Naive thymus-derived CD8-positive, alpha-beta T cell (primary cell): ENCODE measurements around the gene FRMPD1. TPM values are rescaled to one million over a fixed set of nuclear protein-coding genes. Genes with fewer than 3 reads are reported as not detected.

Source experiments
- ATAC-seq, 2 donors: fragments of 150-1000 bp; cut with Tn5 transposase in 1 of 2; sonication (Bioruptor Pico), chemical (Tn5 transposase) in 1 of 2; 1 replicate in 1 of 2; 2 replicates in 1 of 2; pipeline ENCODE4 v1.10.0; 2021; ENCODE audit warnings: mild to moderate bottlenecking in 2 of 2, moderate library complexity in 2 of 2
- POLR2A ChIA-PET: fragments of 350-600 bp; sonication (Branson Sonifier 250); formaldehyde crosslinking; loops from one replicate; lab custom pipeline; 2021; ENCODE audit warnings: antibody characterized with exemption; lab: Charles Lee
- DNase-seq, 10 donors: peaks; one replicate each; pipeline versions ENCODE4 v3.0.0 to v3.0.0-alpha.2; 2020 to 2022
- H3K27ac Mint-ChIP-seq, 10 donors: one replicate each; pipeline ENCODE4 v1.8.0; 2020 to 2022; ENCODE audit warnings: mild to moderate bottlenecking in 10 of 10, mixed read lengths in 10 of 10, moderate library complexity in 4 of 10, inconsistent platforms in 1 of 10
- H3K27me3 Mint-ChIP-seq, 5 donors: one replicate each; pipeline ENCODE4 v1.8.0; 2021 to 2022; ENCODE audit warnings: mixed read lengths in 5 of 5
- H3K36me3 Mint-ChIP-seq, 3 donors: one replicate each; pipeline ENCODE4 v1.8.0; 2020 to 2022; ENCODE audit warnings: mixed read lengths in 3 of 3, mild to moderate bottlenecking in 2 of 3, inconsistent platforms in 1 of 3
- H3K4me1 Mint-ChIP-seq, 4 donors: one replicate each; pipeline ENCODE4 v1.8.0; 2021 to 2022; ENCODE audit warnings: mixed read lengths in 4 of 4
- H3K4me3 Mint-ChIP-seq, 10 donors: one replicate each; pipeline ENCODE4 v1.8.0; 2020 to 2022; ENCODE audit warnings: mild to moderate bottlenecking in 10 of 10, mixed read lengths in 10 of 10, moderate library complexity in 6 of 10, inconsistent platforms in 1 of 10
- H3K9me3 Mint-ChIP-seq, 9 donors: one replicate each; pipeline ENCODE4 v1.8.0; 2020 to 2022; ENCODE audit warnings: mixed read lengths in 9 of 9, mild to moderate bottlenecking in 3 of 9, inconsistent platforms in 1 of 9, moderate library complexity in 1 of 9
- polyA plus RNA-seq, 3 donors: library from polyadenylated mRNA; unstranded; fragments of 300-500 nt; fragmentation: Illumina TruSeq; gene quantifications; one replicate each; pipeline ENCODE4 v1.2.3, GENCODE V29; 2021
- total RNA-seq, 8 experiments: library from RNA in 2 of 8; stranded (reverse) in 2 of 8; gene quantifications; one replicate each; pipeline ENCODE4 v1.2.3 and lab custom pipeline; 2021 to 2026

FRMPD1 gene
- total and polyA plus RNA-seq, 5 experiments from 2014 or later, result not detected

GRCh38 chr9:37696528-37696927, 45.8 kb downstream of the FRMPD1 start:
- POLR2A ChIA-PET, result no interaction called here
- Mint-ChIP-seq H3K27me3 (peaks cover 27 to 50% (median 31%) of the 10 kb centered on the region in 5 donors), H3K27ac (no peak overlapping the region), H3K36me3 (no peaks in the 10 kb centered on the region), H3K4me3 (no peak overlapping the region), H3K4me1 (no peaks in the 10 kb centered on the region), H3K9me3 (peaks cover 0 to 6% (median 0%) of the 10 kb centered on the region in 9 donors)
- DNase-seq (no peak), ATAC-seq (no peak)

- POLR2A ChIA-PET, result no interaction called here
- H3K27me3 Mint-ChIP-seq, result peaks cover 10 to 18% (median 13%) of the 10 kb centered on the region in 5 donors
- DNase-seq (no peak), ATAC-seq (no peak)
- no peak overlapping the region for H3K4me3 Mint-ChIP-seq
- H3K27ac Mint-ChIP-seq, result no peak overlapping the region
- H3K36me3 Mint-ChIP-seq, result no peaks in the 10 kb centered on the region
- no peaks in the 10 kb centered on the region for H3K4me1 Mint-ChIP-seq
- H3K9me3 Mint-ChIP-seq, result peaks cover 0 to 3% (median 0%) of the 10 kb centered on the region in 9 donors
Measured at GRCh38 chr9:37700131-37700530, 49.4 kb downstream of the FRMPD1 start.

- Mint-ChIP-seq H3K4me3 (no peak overlapping the region), H3K9me3 (peaks cover 0 to 3% (median 0%) of the 10 kb centered on the region in 9 donors), H3K27me3 (peaks cover 5 to 12% (median 7%) of the 10 kb centered on the region in 5 donors), H3K4me1 (no peaks in the 10 kb centered on the region), H3K36me3 (no peaks in the 10 kb centered on the region), H3K27ac (no peak overlapping the region)
- POLR2A ChIA-PET, result no interaction called here
- DNase-seq (no peak), ATAC-seq (no peak)
Measured at GRCh38 chr9:37700900-37701299, 50.1 kb downstream of the FRMPD1 start.

- Mint-ChIP-seq H3K4me1 (no peaks in the 10 kb centered on the region), H3K27me3 (peaks cover 2 to 36% (median 12%) of the 10 kb centered on the region in 5 donors), H3K36me3 (no peaks in the 10 kb centered on the region), H3K27ac (no peak overlapping the region), H3K4me3 (no peak overlapping the region), H3K9me3 (no peaks in the 10 kb centered on the region)
- no peak for ATAC-seq
- POLR2A ChIA-PET, result no interaction called here
- no peak for DNase-seq
Measured at GRCh38 chr9:37705787-37706186, 55.0 kb downstream of the FRMPD1 start.

GRCh38 chr9:37706290-37706689, 55.5 kb downstream of the FRMPD1 start:
- DNase-seq, result no peak
- Mint-ChIP-seq H3K4me1 (no peaks in the 10 kb centered on the region), H3K4me3 (no peak overlapping the region), H3K27me3 (peaks cover 2 to 36% (median 12%) of the 10 kb centered on the region in 5 donors), H3K36me3 (no peaks in the 10 kb centered on the region), H3K9me3 (no peaks in the 10 kb centered on the region), H3K27ac (no peak overlapping the region)
- no peak for ATAC-seq
- POLR2A ChIA-PET, result no interaction called here

DNA sequence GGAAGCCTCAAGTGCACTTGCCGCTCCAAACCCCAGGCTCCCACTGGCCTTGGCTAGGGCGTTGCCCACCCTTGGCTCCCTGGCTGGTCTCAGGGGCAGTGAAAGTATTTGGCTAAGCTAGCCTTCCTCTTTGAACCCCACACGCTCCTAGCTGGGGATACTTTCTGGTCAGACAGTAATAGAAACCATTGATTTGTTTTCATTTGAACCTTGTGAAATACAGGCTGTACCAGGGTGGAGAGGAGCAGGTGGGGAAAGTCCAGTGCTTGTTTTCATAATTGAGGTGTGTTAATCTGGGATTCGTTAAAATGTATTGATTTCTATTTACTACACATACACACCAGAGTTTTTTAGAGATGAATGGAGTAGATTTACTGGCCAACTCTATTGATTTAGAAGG, 57.0 kb downstream of the FRMPD1 start:
- ATAC-seq (no peak), DNase-seq (no peak)
- Mint-ChIP-seq H3K27ac (no peak overlapping the region), H3K36me3 (no peaks in the 10 kb centered on the region), H3K4me3 (no peak overlapping the region), H3K9me3 (no peaks in the 10 kb centered on the region), H3K4me1 (no peaks in the 10 kb centered on the region), H3K27me3 (peaks cover 2 to 36% (median 12%) of the 10 kb centered on the region in 5 donors)
- POLR2A ChIA-PET, result no interaction called here

DNA sequence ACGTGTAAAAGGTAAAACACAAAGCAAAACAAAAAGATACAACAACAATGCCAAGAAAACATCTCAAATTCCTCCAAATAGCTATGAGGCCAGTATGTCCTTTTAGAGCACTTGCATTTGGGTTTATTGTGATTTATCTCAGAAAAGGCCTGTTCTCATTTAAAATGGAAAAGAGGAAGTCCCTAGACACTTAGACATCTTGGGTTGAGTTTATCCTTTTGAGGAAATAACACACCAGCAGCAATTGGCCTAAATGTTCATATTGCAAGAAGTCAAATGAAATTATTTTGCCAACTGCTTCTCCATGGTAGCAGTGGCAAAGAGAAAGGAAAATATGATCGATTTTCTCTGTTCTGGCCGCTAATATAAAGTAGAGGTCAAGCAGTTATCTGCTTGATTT, 59.3 kb downstream of the FRMPD1 start:
- Mint-ChIP-seq H3K9me3 (no peaks in the 10 kb centered on the region), H3K4me3 (no peak overlapping the region), H3K4me1 (no peaks in the 10 kb centered on the region), H3K27ac (no peak overlapping the region), H3K36me3 (no peaks in the 10 kb centered on the region), H3K27me3 (peaks cover 2 to 33% (median 14%) of the 10 kb centered on the region in 5 donors)
- no peak for ATAC-seq
- no peak for DNase-seq
- POLR2A ChIA-PET, result interaction anchor here (0.6 kb wide), 1 partner anchor 139 kb away, joined by 3 read pairs; no protein-coding TSS in a partner anchor

DNA sequence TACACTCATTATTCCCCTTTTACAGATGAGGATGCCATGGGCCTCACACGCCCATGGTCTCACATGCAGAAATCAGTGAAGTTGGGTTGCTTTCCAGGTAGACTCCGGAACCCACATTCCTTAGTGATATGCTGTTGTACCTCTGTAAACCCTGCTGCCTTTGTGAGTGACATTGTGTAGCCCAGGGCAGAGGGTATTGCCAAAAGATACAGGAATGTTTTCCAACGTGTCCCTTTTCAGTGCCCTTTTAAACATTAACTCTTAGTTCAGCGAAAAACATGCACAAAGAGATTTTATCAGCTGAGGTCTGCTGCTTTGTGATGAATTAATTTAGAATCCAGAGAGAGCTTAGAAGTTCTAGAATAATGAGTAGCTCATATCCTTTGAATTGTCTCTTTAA, 64.5 kb downstream of the FRMPD1 start:
- Mint-ChIP-seq H3K9me3 (no peaks in the 10 kb centered on the region), H3K27me3 (peaks cover 2 to 11% (median 6%) of the 10 kb centered on the region in 5 donors), H3K36me3 (no peaks in the 10 kb centered on the region), H3K27ac (no peak overlapping the region), H3K4me1 (no peaks in the 10 kb centered on the region), H3K4me3 (no peak overlapping the region)
- POLR2A ChIA-PET, result no interaction called here
- no peak for DNase-seq
- ATAC-seq, result no peak

GRCh38 chr9:37715991-37716505, 65.3 kb downstream of the FRMPD1 start:
- Mint-ChIP-seq H3K9me3 (no peaks in the 10 kb centered on the region), H3K4me3 (no peak overlapping the region), H3K27ac (no peak overlapping the region), H3K4me1 (no peaks in the 10 kb centered on the region), H3K27me3 (peaks cover 2 to 11% (median 6%) of the 10 kb centered on the region in 5 donors), H3K36me3 (no peaks in the 10 kb centered on the region)
- no peak for ATAC-seq
- DNase-seq, result no peak
- POLR2A ChIA-PET, result no interaction called here

DNA sequence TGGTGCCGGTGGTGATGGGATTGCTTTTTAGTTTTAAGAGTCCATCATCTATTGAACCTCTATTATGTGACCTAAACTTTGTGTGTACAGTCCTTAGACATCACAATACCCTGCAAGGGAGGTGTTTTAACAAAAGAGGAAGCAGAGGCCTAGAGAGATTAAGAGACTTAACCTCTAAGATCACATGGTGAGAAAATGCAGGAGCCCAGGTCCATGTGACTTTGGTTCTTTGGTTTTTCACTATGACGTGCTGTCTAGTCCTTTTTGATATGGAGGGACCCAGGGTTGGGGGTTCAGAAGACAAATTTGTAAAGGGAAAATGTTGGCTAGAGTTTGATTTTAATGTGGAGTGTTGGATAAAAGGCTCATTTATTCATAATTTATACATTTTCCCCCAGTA, 68.8 kb downstream of the FRMPD1 start:
- POLR2A ChIA-PET, result no interaction called here
- H3K27ac Mint-ChIP-seq, result no peak overlapping the region

GRCh38 chr9:37727013-37727412, 76.3 kb downstream of the FRMPD1 start:
- DNase-seq (no peak), ATAC-seq (no peak)
- no peak overlapping the region for H3K27ac Mint-ChIP-seq
- no peak overlapping the region for H3K4me3 Mint-ChIP-seq
- POLR2A ChIA-PET, result no interaction called here
- peaks cover 10 to 23% (median 13%) of the 10 kb centered on the region in 5 donors for H3K27me3 Mint-ChIP-seq
- H3K36me3 Mint-ChIP-seq, result no peaks in the 10 kb centered on the region
- H3K4me1 Mint-ChIP-seq, result no peaks in the 10 kb centered on the region
- no peaks in the 10 kb centered on the region for H3K9me3 Mint-ChIP-seq

More for the DNA sequence above, 68.8 kb downstream of the FRMPD1 start:
- H3K36me3 Mint-ChIP-seq, result no peaks in the 10 kb centered on the region
- no peaks in the 10 kb centered on the region for H3K4me1 Mint-ChIP-seq
- DNase-seq (no peak), ATAC-seq (no peak)
- H3K27me3 Mint-ChIP-seq, result peaks cover 0 to 11% (median 6%) of the 10 kb centered on the region in 5 donors
- H3K4me3 Mint-ChIP-seq, result no peak overlapping the region
- no peaks in the 10 kb centered on the region for H3K9me3 Mint-ChIP-seq

DNA sequence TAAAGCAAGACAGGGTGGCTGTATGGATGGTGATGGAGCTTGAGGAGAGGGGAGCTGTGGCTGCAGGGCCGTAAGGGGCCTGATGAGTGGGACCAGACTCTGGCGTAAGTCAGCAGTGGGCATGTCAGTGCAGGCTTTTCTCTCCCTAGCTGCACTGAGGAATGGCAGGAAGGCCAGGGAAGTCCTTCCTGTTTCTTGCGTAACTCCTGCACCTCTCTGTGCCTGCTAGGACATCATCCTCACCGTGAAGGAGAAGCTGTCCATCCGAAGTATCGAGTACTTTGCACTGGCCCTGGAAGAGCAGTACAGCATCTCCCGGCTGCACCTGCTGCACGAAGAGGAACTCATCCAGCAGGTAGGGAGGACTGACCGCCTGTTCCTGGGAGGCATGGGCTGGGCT, 78.7 kb downstream of the FRMPD1 start:
- ATAC-seq (no peak), DNase-seq (no peak)
- no peak overlapping the region for H3K4me3 Mint-ChIP-seq
- H3K27me3 Mint-ChIP-seq, result peaks cover 10 to 23% (median 13%) of the 10 kb centered on the region in 5 donors
- no peaks in the 10 kb centered on the region for H3K9me3 Mint-ChIP-seq
- H3K27ac Mint-ChIP-seq, result no peak overlapping the region
- no peaks in the 10 kb centered on the region for H3K4me1 Mint-ChIP-seq
- no peaks in the 10 kb centered on the region for H3K36me3 Mint-ChIP-seq
- POLR2A ChIA-PET, result no interaction called here

DNA sequence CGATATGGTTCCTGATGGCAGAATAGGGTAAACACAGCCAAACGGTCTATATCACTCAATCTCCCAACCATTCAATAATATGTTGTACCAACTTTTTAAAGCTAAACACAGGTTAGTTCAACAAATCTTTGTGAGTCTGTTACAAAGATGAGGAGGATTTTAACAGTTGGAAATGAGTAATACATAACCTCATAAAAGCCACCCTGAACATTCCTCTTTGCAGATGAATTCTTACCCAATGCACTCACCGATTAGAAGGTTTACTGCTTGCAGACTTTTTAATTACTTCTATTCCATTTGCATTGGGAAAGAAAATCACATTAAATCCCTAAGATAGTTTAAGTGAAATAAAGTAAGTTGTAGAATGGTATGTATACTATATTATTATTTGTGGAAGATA, 79.5 kb downstream of the FRMPD1 start:
- no peaks in the 10 kb centered on the region for H3K9me3 Mint-ChIP-seq
- no peak for DNase-seq
- H3K36me3 Mint-ChIP-seq, result no peaks in the 10 kb centered on the region
- H3K27me3 Mint-ChIP-seq, result peaks cover 13 to 23% (median 13%) of the 10 kb centered on the region in 5 donors
- no peak overlapping the region for H3K27ac Mint-ChIP-seq
- no peak overlapping the region for H3K4me3 Mint-ChIP-seq
- POLR2A ChIA-PET, result no interaction called here
- H3K4me1 Mint-ChIP-seq, result no peaks in the 10 kb centered on the region
- ATAC-seq, result no peak

DNA sequence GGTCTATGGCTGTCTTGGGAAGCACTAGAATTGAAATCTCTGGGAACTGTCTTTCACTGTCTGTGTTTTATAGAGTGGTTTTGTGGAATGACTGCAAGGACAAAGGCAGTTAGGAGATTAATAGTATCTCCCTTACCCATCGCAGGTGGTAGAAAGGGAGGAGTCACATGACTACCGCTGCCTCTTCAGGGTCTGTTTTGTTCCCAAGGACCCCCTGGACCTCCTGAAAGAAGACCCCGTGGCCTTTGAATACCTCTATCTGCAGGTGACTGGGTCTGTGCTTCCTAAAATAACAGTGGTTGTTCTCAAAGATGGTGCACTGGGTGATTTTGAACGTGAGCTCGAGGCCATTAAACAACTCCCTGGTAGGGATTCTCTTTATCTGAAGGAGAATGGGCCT, 80.1 kb downstream of the FRMPD1 start:
- DNase-seq (no peak), ATAC-seq (no peak)
- POLR2A ChIA-PET, result no interaction called here
- H3K27ac Mint-ChIP-seq, result no peak overlapping the region
- H3K27me3 Mint-ChIP-seq, result peaks cover 13 to 23% (median 15%) of the 10 kb centered on the region in 5 donors
- H3K36me3 Mint-ChIP-seq, result no peaks in the 10 kb centered on the region
- H3K9me3 Mint-ChIP-seq, result no peaks in the 10 kb centered on the region
- H3K4me3 Mint-ChIP-seq, result no peak overlapping the region
- H3K4me1 Mint-ChIP-seq, result no peaks in the 10 kb centered on the region
